Measurements from ENCODE around the gene TJP2. TPM values are rescaled to one million over a fixed set of nuclear protein-coding genes. Genes with fewer than 3 reads are reported as not detected.

The TJP2 gene
- total and polyA plus RNA-seq, 2 of the 4 experiments (the other 2 are of a cell fraction): 38.3 to 49.3 TPM

DNA sequence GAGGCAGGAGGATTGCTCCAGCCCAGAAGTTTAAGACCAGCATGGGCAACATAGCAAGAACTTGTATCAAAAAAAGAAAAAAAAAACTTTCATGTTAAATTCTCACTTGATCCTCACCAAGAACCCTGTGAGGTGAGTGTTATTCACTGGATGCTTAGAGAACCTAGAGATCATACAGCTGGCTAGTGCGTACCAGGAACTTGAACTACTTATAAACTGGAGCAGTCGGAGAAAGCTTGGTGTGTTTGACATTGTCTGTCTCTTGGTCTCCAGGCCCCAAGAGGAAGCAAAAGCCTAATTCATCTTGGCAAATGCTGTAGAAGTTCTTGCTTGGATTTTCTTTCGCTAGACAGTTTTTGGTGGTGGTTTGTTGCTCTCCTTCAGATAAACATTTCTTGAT, 18.1 kb downstream of the TJP2 start:
- ChIA-PET CTCF (interaction anchor here (0.7 to 7.4 kb wide), 5 partner anchors 17 to 156 kb away, joined by 4 to 47 read pairs (median 5); partner anchors contain the start of gene FXN), POLR2A (ENCODE audit: unreplicated experiment) (no interaction called here)
- Histone ChIP-seq H3K4ac (ENCODE audit: low read depth, low read length) (0 out of 2 replicates have a peak overlapping the region, but pooled peaks have one; percentile 23), H2BK20ac (ENCODE audit: low read depth, low read length) (no peak overlapping the region), H2BK15ac (ENCODE audit: low read depth, low read length) (no peak overlapping the region), H4K20me1 (ENCODE audit: insufficient read depth, low read length) (peaks cover 18% of the 10 kb centered on the region; the same call in 1 of the 2 replicates), H3K4me3 (ENCODE audit: insufficient read depth, low read depth, low read length) (no peak overlapping the region), H2AK9ac (replicated peaks; ENCODE audit: low read depth, low read length, poor library complexity) (no peak overlapping the region), H3K27ac (ENCODE audit: insufficient read depth, low read length) (no peak overlapping the region), H3K9ac (ENCODE audit: low read depth, low read length) (no peak overlapping the region), H3K27me3 (ENCODE audit: control insufficient read depth, insufficient read depth, low read length) (no peaks in the 10 kb centered on the region), H3K23ac (ENCODE audit: low read depth, low read length) (0 out of 2 replicates have a peak overlapping the region, but pooled peaks have one; percentile 56), H3K56ac (ENCODE audit: extremely low read depth, insufficient read depth, low read length) (no peak overlapping the region), H3K4me1 (ENCODE audit: control insufficient read depth, insufficient read depth, low read length) (peaks cover 11% of the 10 kb centered on the region), H3K4me2 (ENCODE audit: low read depth, low read length) (no peak overlapping the region), H2BK5ac (ENCODE audit: low read depth, low read length, poor library complexity, severe bottlenecking) (no peak overlapping the region), H2AK5ac (ENCODE audit: low read depth, low read length) (no peak overlapping the region), H4K91ac (ENCODE audit: insufficient read depth, low read depth, low read length) (no peak overlapping the region), H3K79me1 (ENCODE audit: low read depth in 1 of 2, low read length in 2 of 2) (peaks cover 41 to 68% of the 10 kb centered on the region in 2 experiments), H3K9me3 (ENCODE audit: control insufficient read depth, insufficient read depth, low read length) (no peaks in the 10 kb centered on the region), H2AFZ (replicated peaks; ENCODE audit: low read length, poor library complexity) (no peak overlapping the region), H3K9me1 (ENCODE audit: insufficient read depth, low read length) (peaks cover 7% of the 10 kb centered on the region), H3K36me3 (ENCODE audit: control insufficient read depth, insufficient read depth, low read length) (no peaks in the 10 kb centered on the region), H2BK120ac (ENCODE audit: low read depth, low read length) (no peak overlapping the region), H4K8ac (ENCODE audit: low read depth in 2 of 2, low read length in 2 of 2) (no peak overlapping the region), H4K5ac (ENCODE audit: low read depth, low read length) (no peak overlapping the region), H3K18ac (ENCODE audit: low read depth, low read length) (no peak overlapping the region), H3K14ac (replicated peaks; ENCODE audit: low read depth, low read length) (no peak overlapping the region)
- no peak for ATAC-seq (ENCODE audit: low read depth)
- intact Hi-C loops (cut with micrococcal nuclease) (loop anchor here (2.0 to 5.0 kb wide), 2 partner anchors 69 to 155 kb away; partner anchors contain the start of gene FXN), in situ Hi-C loops (cut with MboI; ENCODE audit: low sequenced_read_pairs) (no loop called here), dilution Hi-C loops (cut with HindIII; ENCODE audit: low sequenced_read_pairs, unreplicated experiment) (no loop called here)
- DNase-seq: no peak
- WGBS, 2 experiments (ENCODE audit: extremely low coverage in 2 of 2, insufficient read length in 1 of 2): 94% methylated on average over 2 of the region's 3 CpGs; no CpG with 5 or more reads in 1 of the 2 experiments
- TF ChIP-seq, protein P1, sequence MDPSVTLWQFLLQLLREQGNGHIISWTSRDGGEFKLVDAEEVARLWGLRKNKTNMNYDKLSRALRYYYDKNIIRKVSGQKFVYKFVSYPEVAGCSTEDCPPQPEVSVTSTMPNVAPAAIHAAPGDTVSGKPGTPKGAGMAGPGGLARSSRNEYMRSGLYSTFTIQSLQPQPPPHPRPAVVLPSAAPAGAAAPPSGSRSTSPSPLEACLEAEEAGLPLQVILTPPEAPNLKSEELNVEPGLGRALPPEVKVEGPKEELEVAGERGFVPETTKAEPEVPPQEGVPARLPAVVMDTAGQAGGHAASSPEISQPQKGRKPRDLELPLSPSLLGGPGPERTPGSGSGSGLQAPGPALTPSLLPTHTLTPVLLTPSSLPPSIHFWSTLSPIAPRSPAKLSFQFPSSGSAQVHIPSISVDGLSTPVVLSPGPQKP (IDR thresholded peaks at IDR 0.05; ENCODE audit: borderline replicate concordance, low read depth, low read length): no peak
- TF ChIP-seq CHD1 (IDR thresholded peaks at IDR 0.05; ENCODE audit: low read depth, low read length): no peak
- TF ChIP-seq MXI1 (IDR thresholded peaks at IDR 0.05; ENCODE audit: borderline replicate concordance, low read depth, low read length): no peak
- no peak for TF ChIP-seq RAD21 (IDR thresholded peaks at IDR 0.05; ENCODE audit: low read length)
- no peak for TF ChIP-seq CEBPB (IDR thresholded peaks at IDR 0.05; ENCODE audit: low read depth, low read length)
- no peak for TF ChIP-seq FOS (IDR thresholded peaks at IDR 0.05; ENCODE audit: low read depth, low read length)
- no peak for TF ChIP-seq NFE2L2 (IDR thresholded peaks at IDR 0.05; ENCODE audit: low read depth, low read length)
- no peak for TF ChIP-seq POLR2A (IDR thresholded peaks at IDR 0.05; ENCODE audit: low read depth, low read length)
- TF ChIP-seq, protein P2, sequence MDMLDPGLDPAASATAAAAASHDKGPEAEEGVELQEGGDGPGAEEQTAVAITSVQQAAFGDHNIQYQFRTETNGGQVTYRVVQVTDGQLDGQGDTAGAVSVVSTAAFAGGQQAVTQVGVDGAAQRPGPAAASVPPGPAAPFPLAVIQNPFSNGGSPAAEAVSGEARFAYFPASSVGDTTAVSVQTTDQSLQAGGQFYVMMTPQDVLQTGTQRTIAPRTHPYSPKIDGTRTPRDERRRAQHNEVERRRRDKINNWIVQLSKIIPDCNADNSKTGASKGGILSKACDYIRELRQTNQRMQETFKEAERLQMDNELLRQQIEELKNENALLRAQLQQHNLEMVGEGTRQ (IDR thresholded peaks at IDR 0.05; ENCODE audit: low read depth, low read length): no peak
- no peak for TF ChIP-seq MAZ (IDR thresholded peaks at IDR 0.05; ENCODE audit: borderline replicate concordance, low read depth, low read length)
- TF ChIP-seq RCOR1 (IDR thresholded peaks at IDR 0.05; ENCODE audit: insufficient replicate concordance, low read length): no peak
- TF ChIP-seq, protein P3, sequence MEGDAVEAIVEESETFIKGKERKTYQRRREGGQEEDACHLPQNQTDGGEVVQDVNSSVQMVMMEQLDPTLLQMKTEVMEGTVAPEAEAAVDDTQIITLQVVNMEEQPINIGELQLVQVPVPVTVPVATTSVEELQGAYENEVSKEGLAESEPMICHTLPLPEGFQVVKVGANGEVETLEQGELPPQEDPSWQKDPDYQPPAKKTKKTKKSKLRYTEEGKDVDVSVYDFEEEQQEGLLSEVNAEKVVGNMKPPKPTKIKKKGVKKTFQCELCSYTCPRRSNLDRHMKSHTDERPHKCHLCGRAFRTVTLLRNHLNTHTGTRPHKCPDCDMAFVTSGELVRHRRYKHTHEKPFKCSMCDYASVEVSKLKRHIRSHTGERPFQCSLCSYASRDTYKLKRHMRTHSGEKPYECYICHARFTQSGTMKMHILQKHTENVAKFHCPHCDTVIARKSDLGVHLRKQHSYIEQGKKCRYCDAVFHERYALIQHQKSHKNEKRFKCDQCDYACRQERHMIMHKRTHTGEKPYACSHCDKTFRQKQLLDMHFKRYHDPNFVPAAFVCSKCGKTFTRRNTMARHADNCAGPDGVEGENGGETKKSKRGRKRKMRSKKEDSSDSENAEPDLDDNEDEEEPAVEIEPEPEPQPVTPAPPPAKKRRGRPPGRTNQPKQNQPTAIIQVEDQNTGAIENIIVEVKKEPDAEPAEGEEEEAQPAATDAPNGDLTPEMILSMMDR (conservative IDR thresholded peaks at IDR 0.05; ENCODE audit: low read depth, low read length): no peak
- TF ChIP-seq RFX5 (IDR thresholded peaks at IDR 0.05; ENCODE audit: low read depth, low read length): no peak
- TF ChIP-seq BHLHE40 (IDR thresholded peaks at IDR 0.05; ENCODE audit: low read depth, low read length): no peak
- no peak for TF ChIP-seq SMC3 (IDR thresholded peaks at IDR 0.05; ENCODE audit: low read depth, low read length)
- no peak for TF ChIP-seq MAFK (IDR thresholded peaks at IDR 0.05; ENCODE audit: low read depth, low read length)
- BruUV-seq (replicated peaks): no TSS peak
